OCI-LY1 (cell line): ENCODE results near the gene ATP6AP1.

ENCODE experiments used
- H2AFZ ChIP-seq: fragments of 200-600 bp; sonication (generic), shearing (Covaris generic); 2 replicates; pipeline ENCODE4 v1.6.0; 2014; ENCODE audit warnings: antibody characterized with exemption, mild to moderate bottlenecking, low read length
- H3F3A ChIP-seq: fragments of 200-600 bp; sonication (generic), shearing (Covaris generic); 2 replicates; pipeline ENCODE4 v1.6.0; 2014; ENCODE audit warnings: mild to moderate bottlenecking, antibody characterized with exemption, low read length, moderate library complexity; ENCODE audit not compliant: insufficient read depth
- H3K27ac ChIP-seq: fragments of 200-600 bp; sonication (generic); 2 replicates; pipeline ENCODE4 v1.5.1; 2014; ENCODE audit warnings: low read length, mixed run types, mild to moderate bottlenecking, low read depth; ENCODE audit not compliant: poor library complexity, severe bottlenecking
- H3K27me3 ChIP-seq: fragments of 200-600 bp; sonication (generic); 2 replicates; pipeline ENCODE4 v1.6.0; 2014; ENCODE audit warnings: antibody characterized with exemption, mild to moderate bottlenecking, low read length, moderate library complexity; ENCODE audit not compliant: insufficient read depth
- H3K36me3 ChIP-seq: fragments of 200-600 bp; sonication (generic); 2 replicates; pipeline ENCODE4 v1.6.1; 2014; ENCODE audit warnings: mild to moderate bottlenecking, antibody characterized with exemption, low read length, moderate library complexity, mixed read lengths; ENCODE audit not compliant: insufficient read depth
- H3K4me1 ChIP-seq: fragments of 200-600 bp; sonication (generic); 2 replicates; pipeline ENCODE4 v1.5.1; 2014; ENCODE audit warnings: mild to moderate bottlenecking, low read length, moderate library complexity; ENCODE audit not compliant: insufficient read depth, severe bottlenecking
- H3K4me2 ChIP-seq: fragments of 200-600 bp; sonication (generic), shearing (Covaris generic); 2 replicates; pipeline ENCODE4 v1.6.1; 2014; ENCODE audit warnings: low read length
- H3K4me3 ChIP-seq: fragments of 200-600 bp; sonication (generic); 2 replicates; pipeline ENCODE4 v1.5.1; 2014; ENCODE audit warnings: low read length, low read depth, mild to moderate bottlenecking, mixed read lengths; ENCODE audit not compliant: poor library complexity, severe bottlenecking
- H3K79me2 ChIP-seq: fragments of 200-600 bp; shearing (Covaris generic); 2 replicates; pipeline ENCODE4 v1.6.1; 2016; ENCODE audit warnings: mixed run types, low read length, mixed read lengths; ENCODE audit not compliant: insufficient read depth
- H3K9ac ChIP-seq: fragments of 200-600 bp; sonication (generic), shearing (Covaris generic); 2 replicates; pipeline ENCODE4 v1.6.1; 2014; ENCODE audit warnings: mild to moderate bottlenecking, low read length, mixed read lengths
- H3K9me2 ChIP-seq: fragments of 200-600 bp; sonication (generic), shearing (Covaris generic); 2 replicates; pipeline ENCODE4 v1.6.1; 2014; ENCODE audit warnings: low read depth, mild to moderate bottlenecking, low read length, mixed read lengths
- H3K9me3 ChIP-seq: fragments of 200-600 bp; shearing (Covaris generic); 2 replicates; pipeline ENCODE4 v1.6.1; 2014; ENCODE audit warnings: low read length, mixed read lengths
- H4K20me1 ChIP-seq: fragments of 200-600 bp; sonication (generic), shearing (Covaris generic); 2 replicates; pipeline ENCODE4 v1.6.0; 2016; ENCODE audit warnings: mild to moderate bottlenecking, low read length; ENCODE audit not compliant: insufficient read depth
- EZH2 ChIP-seq: fragments of 200-600 bp; sonication (generic), shearing (Covaris generic); IDR thresholded peaks from 2 replicates; pipeline ENCODE4 v1.8.0; 2017; ENCODE audit warnings: borderline replicate concordance, mixed run types, mild to moderate bottlenecking, antibody characterized with exemption, low read length, moderate library complexity, mixed read lengths
- TF ChIP-seq, protein P1 (sequence below): fragments of 200-600 bp; sonication (generic), shearing (Covaris generic); IDR thresholded peaks from 2 replicates; pipeline ENCODE4 v1.5.1; 2017; ENCODE audit warnings: mild to moderate bottlenecking, antibody characterized with exemption, low read length, moderate library complexity, mixed read lengths

Gene ATP6AP1

DNA sequence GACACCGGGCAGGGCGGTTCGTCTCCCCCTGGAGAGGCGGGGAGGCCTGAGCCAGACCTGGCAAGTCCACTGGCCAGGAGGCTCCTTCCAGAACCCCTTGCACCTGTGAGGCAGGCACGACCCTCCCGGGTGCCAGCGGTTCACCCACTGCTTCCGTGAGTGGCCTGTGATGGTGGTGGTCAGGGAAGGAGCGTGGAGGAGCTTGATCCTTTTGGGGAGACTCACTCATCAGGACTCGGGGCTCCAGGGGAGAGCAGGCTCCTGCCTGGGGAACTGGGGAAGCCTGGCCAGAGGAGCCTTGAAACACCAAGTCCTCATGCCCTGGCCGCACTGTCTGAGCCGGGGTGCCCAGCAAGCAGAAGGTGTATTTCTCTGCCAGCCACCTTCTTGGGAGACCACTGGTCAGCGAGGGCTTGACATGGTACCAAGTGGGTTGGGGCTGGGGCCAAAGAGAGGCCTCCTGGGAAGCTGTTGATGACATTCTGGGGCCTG lies 16.3 kb downstream of the ATP6AP1 start:
- no peaks in the 10 kb centered on the region for H3F3A ChIP-seq
- peak overlapping the region; percentile 60 for H3K9ac ChIP-seq
- no peaks in the 10 kb centered on the region for H3K9me3 ChIP-seq
- no peaks in the 10 kb centered on the region for H3K79me2 ChIP-seq
- no peaks in the 10 kb centered on the region for H3K9me2 ChIP-seq
- H4K20me1 ChIP-seq = no peaks in the 10 kb centered on the region
- no peak for TF ChIP-seq EZH2
- TF ChIP-seq, protein P1, sequence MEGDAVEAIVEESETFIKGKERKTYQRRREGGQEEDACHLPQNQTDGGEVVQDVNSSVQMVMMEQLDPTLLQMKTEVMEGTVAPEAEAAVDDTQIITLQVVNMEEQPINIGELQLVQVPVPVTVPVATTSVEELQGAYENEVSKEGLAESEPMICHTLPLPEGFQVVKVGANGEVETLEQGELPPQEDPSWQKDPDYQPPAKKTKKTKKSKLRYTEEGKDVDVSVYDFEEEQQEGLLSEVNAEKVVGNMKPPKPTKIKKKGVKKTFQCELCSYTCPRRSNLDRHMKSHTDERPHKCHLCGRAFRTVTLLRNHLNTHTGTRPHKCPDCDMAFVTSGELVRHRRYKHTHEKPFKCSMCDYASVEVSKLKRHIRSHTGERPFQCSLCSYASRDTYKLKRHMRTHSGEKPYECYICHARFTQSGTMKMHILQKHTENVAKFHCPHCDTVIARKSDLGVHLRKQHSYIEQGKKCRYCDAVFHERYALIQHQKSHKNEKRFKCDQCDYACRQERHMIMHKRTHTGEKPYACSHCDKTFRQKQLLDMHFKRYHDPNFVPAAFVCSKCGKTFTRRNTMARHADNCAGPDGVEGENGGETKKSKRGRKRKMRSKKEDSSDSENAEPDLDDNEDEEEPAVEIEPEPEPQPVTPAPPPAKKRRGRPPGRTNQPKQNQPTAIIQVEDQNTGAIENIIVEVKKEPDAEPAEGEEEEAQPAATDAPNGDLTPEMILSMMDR = no peak
- H3K27ac ChIP-seq = no peak overlapping the region
- H3K4me2 ChIP-seq = peak overlapping the region; percentile 52
- peaks cover 20% of the 10 kb centered on the region for H3K36me3 ChIP-seq
- no peak overlapping the region for H2AFZ ChIP-seq
- H3K4me1 ChIP-seq = peaks cover 20% of the 10 kb centered on the region
- H3K27me3 ChIP-seq = no peaks in the 10 kb centered on the region
- peak overlapping the region; percentile 60 for H3K4me3 ChIP-seq

DNA sequence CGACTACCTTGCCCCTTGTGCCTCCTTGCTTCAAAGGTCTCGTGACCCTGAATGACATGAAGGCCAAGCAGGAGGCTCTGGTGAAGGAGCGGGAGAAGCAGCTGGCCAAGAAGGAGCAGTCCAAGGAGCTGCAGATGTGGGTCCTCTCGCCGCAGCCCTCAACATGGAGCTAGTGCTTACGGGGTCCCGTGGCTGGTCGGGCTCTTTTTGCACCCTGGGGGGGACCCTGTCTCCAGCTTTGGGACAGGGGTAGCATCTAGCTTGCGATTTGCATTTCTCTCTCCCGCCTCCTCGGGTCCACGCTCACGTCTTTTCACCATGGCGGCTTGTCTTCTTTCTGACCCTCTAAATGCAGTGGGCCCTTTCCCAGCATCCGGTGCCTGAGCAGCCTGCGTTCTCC lies 17.3 kb downstream of the ATP6AP1 start:
- Histone ChIP-seq H3K4me2 (no peak overlapping the region), H3K9me3 (no peaks in the 10 kb centered on the region), H3F3A (no peaks in the 10 kb centered on the region), H3K36me3 (peaks cover 17% of the 10 kb centered on the region), H3K9ac (no peak overlapping the region), H2AFZ (no peak overlapping the region), H3K79me2 (no peaks in the 10 kb centered on the region), H3K4me1 (peaks cover 20% of the 10 kb centered on the region), H4K20me1 (no peaks in the 10 kb centered on the region), H3K27me3 (no peaks in the 10 kb centered on the region), H3K27ac (no peak overlapping the region), H3K9me2 (no peaks in the 10 kb centered on the region), H3K4me3 (no peak overlapping the region)
- no peak for TF ChIP-seq EZH2
- TF ChIP-seq, protein P1 = no peak

GRCh38 chrX:154446430-154446829 lies 18.0 kb downstream of the ATP6AP1 start:
- Histone ChIP-seq H3K27me3 (no peaks in the 10 kb centered on the region), H3K9me2 (no peaks in the 10 kb centered on the region), H3K4me2 (no peak overlapping the region), H3K9me3 (no peaks in the 10 kb centered on the region), H2AFZ (no peak overlapping the region), H3K27ac (no peak overlapping the region), H3K9ac (no peak overlapping the region), H4K20me1 (no peaks in the 10 kb centered on the region), H3K36me3 (peaks cover 13% of the 10 kb centered on the region), H3K79me2 (no peaks in the 10 kb centered on the region), H3F3A (no peaks in the 10 kb centered on the region), H3K4me1 (peaks cover 20% of the 10 kb centered on the region), H3K4me3 (no peak overlapping the region)
- TF ChIP-seq EZH2 = no peak
- TF ChIP-seq, protein P1 = no peak
